HepG2 (cell line): Measurements from ENCODE around the gene ILDR2. TPM values are rescaled to one million over a fixed set of nuclear protein-coding genes. Genes with fewer than 3 reads are reported as not detected.

Experiments
- ATAC-seq: fragments of 200-7000 bp; cut with Tn5 transposase; 3 replicates; pipeline ENCODE4 v1.9.1; 2020; ENCODE audit warnings: mild to moderate bottlenecking, moderate library complexity
- BruUV-seq: library from RNA; stranded (reverse); fragments of 400-500 nt; replicated peaks from 2 replicates; lab custom pipeline; 2021; lab: Mats Ljungman, UMichigan
- CTCF ChIA-PET: fragments of 300-600 bp; formaldehyde crosslinking; extraction: SDS; loops from one replicate; lab custom pipeline; 2021; ENCODE audit warnings: low total read pairs, inconsistent platforms, low intra/inter-chr PET ratio; lab: Yijun Ruan, JAX
- POLR2A ChIA-PET: fragments of 350-600 bp; sonication (Branson Sonifier 250); formaldehyde crosslinking; loops from one replicate; lab custom pipeline; 2020; ENCODE audit warnings: antibody characterized with exemption, inconsistent platforms; lab: Yijun Ruan, JAX
- DNase-seq: peaks from one replicate; pipeline ENCODE4 v3.0.0-alpha.2; 2015; ENCODE audit warnings: low spot score
- FAIRE-seq: peaks from 3 replicates; lab custom pipeline; 2011; peaks lifted over from hg19 to GRCh38; lab: Jason Lieb, UNC
- H2AFZ ChIP-seq: one replicate; pipeline ENCODE4 v1.6.1; 2011; ENCODE audit warnings: low read length, inconsistent platforms
- H3K27ac ChIP-seq: fragments of 300-600 bp; 3 replicates; pipeline ENCODE4 v1.8.0; 2011; ENCODE audit warnings: mixed run types, mild to moderate bottlenecking, mixed read lengths, low read length, inconsistent platforms; ENCODE audit not compliant: insufficient read depth; ENCODE audit errors: extremely low read length
- H3K27me3 ChIP-seq, 2 experiments: fragments of 200-600 bp in 1 of 2; 2 replicates in 1 of 2; 3 replicates in 1 of 2; pipeline versions ENCODE4 v1.6.0 to v1.8.0; 2011; ENCODE audit warnings: low read length in 2 of 2, mild to moderate bottlenecking in 2 of 2, moderate library complexity in 2 of 2, inconsistent platforms in 1 of 2; ENCODE audit not compliant: insufficient read depth in 2 of 2, control insufficient read depth in 1 of 2
- H3K36me3 ChIP-seq, 2 experiments: fragments of 200-600 bp in 1 of 2; replicated peaks in 1 of 2; 2 replicates in 1 of 2; 3 replicates in 1 of 2; pipeline versions ENCODE4 v1.5.1 to v1.8.0; 2011; ENCODE audit warnings: low read length in 2 of 2, inconsistent platforms in 1 of 2; ENCODE audit not compliant: insufficient read depth in 2 of 2, control insufficient read depth in 1 of 2
- H3K4me1 ChIP-seq: 2 replicates; pipeline ENCODE4 v1.5.1; 2012; ENCODE audit warnings: low read length, inconsistent platforms; ENCODE audit not compliant: insufficient read depth
- H3K4me2 ChIP-seq: 2 replicates; pipeline ENCODE4 v1.6.0; 2011; ENCODE audit warnings: low read depth, low read length, inconsistent platforms
- H3K4me3 ChIP-seq, 3 experiments: fragments of 200-600 bp in 1 of 3; sonication (generic), shearing (Covaris generic) in 1 of 3; replicated peaks in 1 of 3; 2 replicates each; pipeline ENCODE4 v1.5.1; 2011 to 2016; ENCODE audit warnings: low read length in 3 of 3, inconsistent platforms in 2 of 3, low read depth in 2 of 3, mild to moderate bottlenecking in 2 of 3, control low read depth in 1 of 3, mixed read lengths in 1 of 3; ENCODE audit not compliant: insufficient read depth in 1 of 3
- H3K79me2 ChIP-seq: one replicate; pipeline ENCODE4 v1.6.1; 2011; ENCODE audit warnings: low read length, inconsistent platforms; ENCODE audit not compliant: insufficient read depth
- H3K9ac ChIP-seq: 2 replicates; pipeline ENCODE4 v1.6.0; 2011; ENCODE audit warnings: mild to moderate bottlenecking, low read depth, low read length, inconsistent platforms; ENCODE audit not compliant: insufficient read depth
- H3K9me3 ChIP-seq: 2 replicates; pipeline ENCODE4 v1.5.1; 2012; ENCODE audit warnings: mild to moderate bottlenecking, low read length
- H4K20me1 ChIP-seq: 2 replicates; pipeline ENCODE4 v1.6.0; 2011; ENCODE audit warnings: inconsistent platforms, mild to moderate bottlenecking, low read length, moderate library complexity; ENCODE audit not compliant: insufficient read depth
- IRF2 ChIP-seq: IDR thresholded peaks from 2 replicates; pipeline ENCODE4 v1.6.1; 2018; ENCODE audit warnings: missing genetic modification reagents, missing compliant biosample characterization
- KLF6 ChIP-seq: IDR thresholded peaks from 2 replicates; pipeline ENCODE4 v1.8.0; 2016; ENCODE audit warnings: missing biosample characterization, missing genetic modification reagents
- MBNL3 ChIP-seq: fragments of 250-450 bp; sonication (Bioruptor Pico); conservative IDR thresholded peaks from 2 replicates; pipeline ENCODE4 v1.8.0; 2022; ENCODE audit warnings: mild to moderate bottlenecking, inconsistent platforms
- PAWR ChIP-seq: sonication (generic); formaldehyde crosslinking; IDR thresholded peaks from 2 replicates; pipeline ENCODE4 v1.4.0; 2020; ENCODE audit warnings: missing genetic modification reagents, mild to moderate bottlenecking, borderline replicate concordance
- PCBP2 ChIP-seq: fragments of 200-400 bp; formaldehyde crosslinking; optimal IDR thresholded peaks from 2 replicates; pipeline ENCODE3; 2018; ENCODE audit warnings: low read length, low read depth; ENCODE audit not compliant: poor library complexity, severe bottlenecking
- RBAK ChIP-seq: sonication (generic); formaldehyde crosslinking; IDR thresholded peaks from 2 replicates; pipeline ENCODE4 v1.5.1; 2020; ENCODE audit warnings: mild to moderate bottlenecking, missing genetic modification reagents
- RFXAP ChIP-seq: sonication (generic); formaldehyde crosslinking; IDR thresholded peaks from 2 replicates; pipeline ENCODE4 v1.4.0; 2020; ENCODE audit warnings: missing genetic modification reagents, borderline replicate concordance
- ZNF224 ChIP-seq: sonication (generic); formaldehyde crosslinking; IDR thresholded peaks from 2 replicates; pipeline ENCODE4 v1.5.0; 2020; ENCODE audit warnings: mild to moderate bottlenecking, missing genetic modification reagents
- ZNF329 ChIP-seq: sonication (generic); formaldehyde crosslinking; IDR thresholded peaks from 2 replicates; pipeline ENCODE4 v1.9.0; 2021; ENCODE audit warnings: low read depth, mild to moderate bottlenecking, missing genetic modification reagents
- ZNF451 ChIP-seq: sonication (generic); formaldehyde crosslinking; IDR thresholded peaks from 2 replicates; pipeline ENCODE4 v1.5.0; 2020; ENCODE audit warnings: mild to moderate bottlenecking, missing genetic modification reagents
- ZNF550 ChIP-seq: sonication (generic); formaldehyde crosslinking; IDR thresholded peaks from 2 replicates; pipeline ENCODE4 v1.4.0; 2020; ENCODE audit warnings: mild to moderate bottlenecking, missing genetic modification reagents, borderline replicate concordance
- ZNF605 ChIP-seq: sonication (generic); formaldehyde crosslinking; IDR thresholded peaks from 2 replicates; pipeline ENCODE4 v1.8.0; 2022; ENCODE audit warnings: mild to moderate bottlenecking, missing genetic modification reagents
- ZNF768 ChIP-seq: sonication (generic); formaldehyde crosslinking; IDR thresholded peaks from 2 replicates; pipeline ENCODE4 v1.4.0; 2020; ENCODE audit warnings: missing genetic modification reagents
- ZSCAN30 ChIP-seq: sonication (generic); formaldehyde crosslinking; IDR thresholded peaks from 2 replicates; pipeline ENCODE4 v1.5.0; 2020; ENCODE audit warnings: mild to moderate bottlenecking, missing genetic modification reagents
- WGBS: methylation state at CpG from one replicate; pipeline ENCODE4 v1.1.6; 2017; ENCODE audit warnings: low lambda C conversion rate; 5-methylcytosine and 5-hydroxymethylcytosine counted together
- in situ Hi-C: cut with HindIII; loops from 2 replicates; pipeline ENCODE4 v1.10.0; 2017; ENCODE audit warnings: low pct_unique_long_range_greater_than_20kb; ENCODE audit not compliant: extremely low pct_ligation_motif_present
- intact Hi-C: fragments of 100-400 bp; cut with micrococcal nuclease; formaldehyde crosslinking; loops from one replicate; pipeline ENCODE4 v1.10.0; 2022; ENCODE audit not compliant: unreplicated experiment
- polyA plus RNA-seq, 8 experiments: library from polyadenylated mRNA; depleted of rRNA in 3 of 8; stranded (reverse) in 7 of 8; unstranded in 1 of 8; fragments of >200 nt; fragmentation: Illumina TruSeq in 4 of 8; extraction: Trizol in 4 of 8; gene quantifications; 2 replicates each; pipeline versions ENCODE4 v1.2.1 to v1.2.3, GENCODE V29; 2011 to 2016; ENCODE audit warnings: low read depth in 4 of 8, missing spikeins in 1 of 8, mixed read lengths in 1 of 8; ENCODE audit not compliant: insufficient read depth in 1 of 8
- total RNA-seq, 5 experiments: library from RNA; depleted of rRNA; stranded (reverse); fragments of >200 nt; fragmentation: Illumina TruSeq; extraction: Trizol; gene quantifications; 2 replicates each; pipeline ENCODE4 v1.2.3, GENCODE V29; 2016; ENCODE audit warnings: low read depth in 1 of 5
- TF ChIP-seq, protein P1 (sequence below): sonication (generic); formaldehyde crosslinking; conservative IDR thresholded peaks from 2 replicates; pipeline ENCODE4 v1.8.0; 2022; ENCODE audit warnings: low read depth, missing genetic modification reagents

ILDR2 gene
- total and polyA plus RNA-seq, 2 of the 13 experiments (the other 11 are each of a cell fraction or from before 2014, with no cell fraction given) = 0.04 TPM; not detected in 1

DNA sequence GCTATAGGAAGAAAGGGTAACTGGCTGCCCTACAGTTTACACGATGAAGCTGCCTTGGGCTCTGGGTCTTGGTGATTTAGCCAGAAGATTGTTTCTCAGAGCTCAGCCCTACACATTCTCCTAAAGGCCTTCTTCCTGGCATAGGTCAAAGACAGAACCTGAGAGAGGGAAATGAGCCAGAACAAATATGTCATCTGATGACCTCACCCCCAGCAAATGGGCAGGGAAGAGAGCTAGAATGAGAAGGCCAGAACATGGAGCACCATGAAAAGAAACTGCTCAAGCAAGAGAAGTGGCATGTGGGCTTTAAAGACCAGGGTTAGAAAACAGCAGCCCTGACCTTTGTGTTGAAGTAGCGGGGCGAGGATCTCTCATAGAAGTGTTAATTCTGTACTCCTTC lies 5.5 kb upstream of the ILDR2 start:
- H3K79me2 ChIP-seq = no peaks in the 10 kb centered on the region
- WGBS = 0% methylated on average over 3 of the region's 3 CpGs
- peaks cover 3% of the 10 kb centered on the region; the same call in 1 of the 2 replicates for H3K4me1 ChIP-seq
- no peak for TF ChIP-seq PAWR (CRISPR knock-in tag)
- TF ChIP-seq ZNF451 (CRISPR knock-in tag) = no peak
- TF ChIP-seq PCBP2 = no peak
- TF ChIP-seq KLF6 (CRISPR knock-in tag) = no peak
- no peak for TF ChIP-seq RFXAP (CRISPR knock-in tag)
- no peak for TF ChIP-seq RBAK (CRISPR knock-in tag)
- TF ChIP-seq ZSCAN30 (CRISPR knock-in tag) = no peak
- TF ChIP-seq, all 625 proteins: peak for 0
- Histone ChIP-seq H3K36me3 (no peaks in the 10 kb centered on the region), H4K20me1 (no peaks in the 10 kb centered on the region), H3K27me3 (peaks cover 0 to 12% of the 10 kb centered on the region in 2 experiments; a peak in 3 of 5 replicates), H2AFZ (no peak overlapping the region), H3K4me2 (no peak overlapping the region), H3K27ac (no peak overlapping the region), H3K9me3 (no peaks in the 10 kb centered on the region), H3K4me3 (no peak overlapping the region), H3K9ac (no peak overlapping the region)
- ChIA-PET CTCF (no interaction called here), POLR2A (no interaction called here)
- BruUV-seq = no TSS peak
- intact Hi-C loops = no loop called here
- DNase-seq (no peak), FAIRE-seq (no peak), ATAC-seq (no peak)
- in situ Hi-C loops = no loop called here

DNA sequence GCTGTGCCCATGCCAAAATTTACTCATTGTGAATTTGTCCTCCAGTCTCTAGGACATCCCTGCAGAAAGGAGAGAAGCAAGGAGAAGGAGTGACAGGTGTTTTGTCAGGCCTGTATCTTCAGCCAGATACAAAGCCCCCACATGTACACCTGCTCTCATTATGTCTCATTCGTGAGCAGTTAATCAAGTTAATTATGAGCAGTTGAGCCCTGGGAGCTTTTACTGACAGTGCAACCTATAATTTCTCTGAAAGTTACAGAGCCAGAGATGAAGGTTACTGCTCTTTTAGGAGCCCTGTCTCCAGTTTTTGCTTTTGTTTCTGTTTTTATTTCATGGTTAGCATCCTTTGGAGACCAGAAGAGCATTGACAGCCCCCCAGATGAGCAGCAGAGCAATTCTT lies 5.0 kb upstream of the ILDR2 start:
- no peaks in the 10 kb centered on the region for H3K36me3 ChIP-seq
- no peak for ATAC-seq
- in situ Hi-C loops (no loop called here), intact Hi-C loops (no loop called here)
- no peak overlapping the region for H3K9ac ChIP-seq
- no peaks in the 10 kb centered on the region for H4K20me1 ChIP-seq
- no TSS peak for BruUV-seq
- TF ChIP-seq MBNL3 (CRISPR knock-in tag) (no peak), ZNF550 (CRISPR knock-in tag) (no peak), ZNF768 (CRISPR knock-in tag) (no peak), ZNF605 (CRISPR knock-in tag) (no peak), ZNF224 (CRISPR knock-in tag) (no peak), ZNF329 (CRISPR knock-in tag) (no peak), IRF2 (CRISPR knock-in tag) (no peak)
- TF ChIP-seq, protein P1, sequence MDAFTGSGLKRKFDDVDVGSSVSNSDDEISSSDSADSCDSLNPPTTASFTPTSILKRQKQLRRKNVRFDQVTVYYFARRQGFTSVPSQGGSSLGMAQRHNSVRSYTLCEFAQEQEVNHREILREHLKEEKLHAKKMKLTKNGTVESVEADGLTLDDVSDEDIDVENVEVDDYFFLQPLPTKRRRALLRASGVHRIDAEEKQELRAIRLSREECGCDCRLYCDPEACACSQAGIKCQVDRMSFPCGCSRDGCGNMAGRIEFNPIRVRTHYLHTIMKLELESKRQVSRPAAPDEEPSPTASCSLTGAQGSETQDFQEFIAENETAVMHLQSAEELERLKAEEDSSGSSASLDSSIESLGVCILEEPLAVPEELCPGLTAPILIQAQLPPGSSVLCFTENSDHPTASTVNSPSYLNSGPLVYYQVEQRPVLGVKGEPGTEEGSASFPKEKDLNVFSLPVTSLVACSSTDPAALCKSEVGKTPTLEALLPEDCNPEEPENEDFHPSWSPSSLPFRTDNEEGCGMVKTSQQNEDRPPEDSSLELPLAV (CRISPR knock-in tag) = no peak
- no peak for DNase-seq
- POLR2A ChIA-PET = no interaction called here
- no peaks in the 10 kb centered on the region for H3K9me3 ChIP-seq
- CTCF ChIA-PET = no interaction called here
- H3K27ac ChIP-seq = no peak overlapping the region
- H3K4me3 ChIP-seq = no peak overlapping the region
- H3K27me3 ChIP-seq = peaks cover 0 to 15% of the 10 kb centered on the region in 2 experiments; a peak in 3 of 5 replicates
- H3K4me1 ChIP-seq = peaks cover 5% of the 10 kb centered on the region; the same call in 1 of the 2 replicates
- no peaks in the 10 kb centered on the region for H3K79me2 ChIP-seq
- 0% methylated on average over 1 of the region's 1 CpG for WGBS
- H2AFZ ChIP-seq = no peak overlapping the region
- H3K4me2 ChIP-seq = no peak overlapping the region
- no peak for FAIRE-seq
